AG10803 (cell line): ENCODE results near the gene MAPRE2.

Source experiments
- DNase-seq: peaks from one replicate; pipeline ENCODE4 v3.0.0; 2010; ENCODE audit warnings: low read depth
- H3K4me3 ChIP-seq: 2 replicates; pipeline ENCODE4 v1.5.1; 2011; ENCODE audit warnings: mild to moderate bottlenecking, low read length, control low read depth
- TF ChIP-seq, protein P1 (sequence below): conservative IDR thresholded peaks from 2 replicates; pipeline ENCODE4 v1.5.1; 2011; ENCODE audit warnings: mild to moderate bottlenecking, low read length, control low read depth, inconsistent platforms

Gene MAPRE2

DNA sequence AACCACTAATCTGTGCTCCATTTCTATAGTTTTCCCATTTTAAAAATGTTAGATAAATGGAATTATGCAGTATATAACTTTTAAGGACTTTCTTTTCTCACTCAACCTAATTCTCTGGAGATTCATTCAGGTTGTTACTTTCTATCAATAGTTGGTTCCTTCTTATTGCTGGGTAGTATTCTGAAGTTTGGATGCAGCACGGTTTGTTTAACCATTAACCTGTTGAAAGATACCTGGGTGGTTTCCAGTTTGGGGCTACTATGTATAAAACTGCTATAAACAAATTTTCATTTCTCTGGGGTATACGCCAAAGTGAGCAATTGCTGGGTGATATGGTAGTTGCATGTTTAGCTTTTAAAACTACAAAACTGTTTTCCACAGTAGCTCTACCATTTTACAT is 39.1 kb upstream of the MAPRE2 start:
- DNase-seq: no peak
- no peak overlapping the region for H3K4me3 ChIP-seq
- TF ChIP-seq, protein P1, sequence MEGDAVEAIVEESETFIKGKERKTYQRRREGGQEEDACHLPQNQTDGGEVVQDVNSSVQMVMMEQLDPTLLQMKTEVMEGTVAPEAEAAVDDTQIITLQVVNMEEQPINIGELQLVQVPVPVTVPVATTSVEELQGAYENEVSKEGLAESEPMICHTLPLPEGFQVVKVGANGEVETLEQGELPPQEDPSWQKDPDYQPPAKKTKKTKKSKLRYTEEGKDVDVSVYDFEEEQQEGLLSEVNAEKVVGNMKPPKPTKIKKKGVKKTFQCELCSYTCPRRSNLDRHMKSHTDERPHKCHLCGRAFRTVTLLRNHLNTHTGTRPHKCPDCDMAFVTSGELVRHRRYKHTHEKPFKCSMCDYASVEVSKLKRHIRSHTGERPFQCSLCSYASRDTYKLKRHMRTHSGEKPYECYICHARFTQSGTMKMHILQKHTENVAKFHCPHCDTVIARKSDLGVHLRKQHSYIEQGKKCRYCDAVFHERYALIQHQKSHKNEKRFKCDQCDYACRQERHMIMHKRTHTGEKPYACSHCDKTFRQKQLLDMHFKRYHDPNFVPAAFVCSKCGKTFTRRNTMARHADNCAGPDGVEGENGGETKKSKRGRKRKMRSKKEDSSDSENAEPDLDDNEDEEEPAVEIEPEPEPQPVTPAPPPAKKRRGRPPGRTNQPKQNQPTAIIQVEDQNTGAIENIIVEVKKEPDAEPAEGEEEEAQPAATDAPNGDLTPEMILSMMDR: no peak

DNA sequence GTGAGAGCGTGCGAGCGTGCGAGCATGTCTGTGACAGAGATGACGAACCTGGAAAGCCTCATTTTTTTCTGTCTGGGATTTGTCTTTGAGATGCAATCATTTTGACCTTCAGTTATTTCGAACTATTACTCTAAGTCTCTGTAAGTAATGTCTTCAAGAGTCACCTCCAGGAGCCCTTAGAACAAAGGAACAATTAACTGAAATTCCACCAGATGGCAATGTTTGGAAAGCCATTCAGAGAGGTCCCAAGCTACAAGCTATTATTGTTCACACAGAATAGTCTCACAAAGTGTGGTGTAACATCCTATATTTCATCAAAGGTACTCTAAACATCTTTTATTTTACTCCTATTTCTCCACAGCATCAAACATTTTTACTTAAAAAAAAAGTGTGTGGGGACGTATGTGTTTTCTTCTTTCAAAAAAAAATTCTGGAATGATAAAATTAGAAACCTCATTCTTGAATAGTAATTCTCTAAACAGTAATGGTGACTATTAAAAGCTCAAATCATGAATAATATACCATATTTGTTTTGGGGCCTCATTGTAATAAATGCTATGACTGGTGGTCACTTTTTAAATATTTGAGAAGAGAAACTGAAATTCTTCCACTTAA is 35.1 kb upstream of the MAPRE2 start:
- TF ChIP-seq, protein P1: peak; percentile 80
- peak; percentile 72 for DNase-seq
- no peak overlapping the region for H3K4me3 ChIP-seq

DNA sequence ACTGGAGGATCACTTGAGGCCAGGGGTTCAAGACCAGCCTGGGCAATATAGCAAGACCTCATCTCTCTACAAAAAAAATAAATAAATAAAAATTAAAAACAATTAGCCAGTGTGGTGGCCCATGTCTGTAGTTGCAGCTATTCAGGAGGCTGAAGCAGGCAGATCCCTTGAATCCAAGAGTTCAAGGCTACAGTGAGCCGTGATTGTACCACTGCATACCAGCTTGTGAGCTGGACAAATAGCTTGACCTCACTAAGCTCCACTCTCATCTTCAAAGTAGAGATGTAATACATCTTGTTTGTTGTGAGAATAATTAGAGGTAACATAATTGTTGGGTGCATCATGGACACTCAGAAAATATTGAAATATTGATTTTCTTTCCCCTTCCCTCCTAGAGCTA is 31.1 kb upstream of the MAPRE2 start:
- TF ChIP-seq, protein P1: no peak
- no peak overlapping the region for H3K4me3 ChIP-seq
- DNase-seq: no peak

DNA sequence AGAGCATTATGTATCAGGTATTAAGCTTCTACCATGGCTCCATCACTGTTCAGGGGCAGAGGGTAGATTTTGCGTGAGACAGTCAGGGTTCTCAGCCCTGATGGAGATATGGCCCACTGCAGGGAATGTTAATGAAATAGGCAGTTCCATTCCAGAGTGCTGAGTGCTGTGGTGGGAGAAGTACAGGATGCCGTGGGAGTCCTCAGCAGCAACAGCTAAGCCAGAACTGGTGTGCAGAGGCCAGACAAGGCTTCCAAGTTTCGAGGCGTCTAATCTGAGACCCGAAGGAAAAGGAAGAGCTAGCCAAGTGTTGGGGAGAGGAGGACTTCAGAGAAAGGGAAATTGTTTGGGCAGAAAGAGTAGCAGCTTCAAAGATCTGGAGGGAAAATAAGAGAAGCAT is 30.2 kb upstream of the MAPRE2 start:
- TF ChIP-seq, protein P1: no peak
- DNase-seq: no peak
- no peak overlapping the region for H3K4me3 ChIP-seq

DNA sequence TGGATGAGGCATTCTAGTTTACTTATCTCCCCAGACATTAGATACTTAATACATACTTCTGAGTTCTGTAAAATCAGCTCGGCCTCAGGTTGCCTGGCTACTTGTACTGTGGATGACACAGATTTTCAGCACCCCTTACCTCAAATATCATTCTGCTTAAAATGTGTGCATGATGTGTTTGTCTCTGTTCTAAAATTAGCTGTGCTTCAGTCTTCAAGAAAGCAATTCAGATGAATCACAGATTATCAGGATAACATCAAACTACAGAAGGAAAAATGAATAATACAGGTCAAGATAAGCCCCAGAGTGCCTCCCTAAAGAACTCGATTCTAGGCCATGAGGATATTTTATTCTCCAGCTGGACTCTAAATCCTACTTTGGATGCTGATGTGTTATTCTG is 21.3 kb upstream of the MAPRE2 start:
- TF ChIP-seq, protein P1: no peak
- no peak for DNase-seq
- no peak overlapping the region for H3K4me3 ChIP-seq

DNA sequence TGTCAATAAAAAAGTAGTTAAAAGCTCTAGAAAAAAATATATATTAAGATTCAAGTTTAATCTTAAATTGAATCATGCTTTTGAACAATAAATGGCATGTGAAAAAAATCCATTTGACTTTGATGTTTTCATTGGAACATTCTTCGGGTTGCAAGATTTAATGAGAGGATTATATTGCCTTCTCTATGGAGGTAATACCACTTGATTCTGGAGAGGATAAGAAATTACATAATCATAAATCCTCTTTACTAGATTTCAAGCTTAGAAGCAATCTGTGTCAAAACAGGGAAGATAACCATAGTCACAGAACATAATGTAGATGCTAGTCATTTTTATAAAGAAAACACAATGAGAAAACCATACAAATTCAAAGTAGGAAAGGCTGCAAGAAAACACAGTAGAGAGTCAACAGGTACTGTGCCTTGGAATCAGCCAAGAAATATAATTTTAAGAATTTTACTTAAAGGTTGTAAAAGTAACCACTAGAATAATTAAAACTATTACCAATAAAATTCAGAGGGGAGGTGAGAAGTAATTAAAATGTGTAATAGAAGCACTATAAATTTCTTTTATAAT is 18.7 kb upstream of the MAPRE2 start:
- H3K4me3 ChIP-seq: no peak overlapping the region
- TF ChIP-seq, protein P1: no peak
- DNase-seq: no peak

DNA sequence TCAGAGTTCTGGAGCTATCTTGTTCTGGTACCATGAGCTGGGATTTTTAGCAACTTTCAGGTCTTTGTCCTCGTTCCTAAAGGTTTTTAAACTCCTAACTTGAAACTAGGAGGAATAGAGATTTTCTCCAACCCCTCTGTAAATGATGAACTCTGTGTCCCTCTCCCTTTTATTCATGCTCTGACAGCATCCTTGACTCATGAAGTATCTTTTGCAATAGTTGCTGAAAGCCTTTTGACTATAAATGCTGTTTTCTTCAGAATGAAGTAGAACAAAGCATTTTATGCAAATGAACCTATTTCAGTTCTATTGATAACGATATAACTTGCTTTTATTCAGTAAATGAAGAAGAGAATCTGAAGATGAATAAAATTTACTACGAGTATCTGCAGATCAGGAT is 17.0 kb upstream of the MAPRE2 start:
- TF ChIP-seq, protein P1: no peak

More for the DNA sequence above, 17.0 kb upstream of the MAPRE2 start:
- H3K4me3 ChIP-seq: no peak overlapping the region
- no peak for DNase-seq
